ENCODE data around the gene C1QL4.

C1QL4 gene

DNA sequence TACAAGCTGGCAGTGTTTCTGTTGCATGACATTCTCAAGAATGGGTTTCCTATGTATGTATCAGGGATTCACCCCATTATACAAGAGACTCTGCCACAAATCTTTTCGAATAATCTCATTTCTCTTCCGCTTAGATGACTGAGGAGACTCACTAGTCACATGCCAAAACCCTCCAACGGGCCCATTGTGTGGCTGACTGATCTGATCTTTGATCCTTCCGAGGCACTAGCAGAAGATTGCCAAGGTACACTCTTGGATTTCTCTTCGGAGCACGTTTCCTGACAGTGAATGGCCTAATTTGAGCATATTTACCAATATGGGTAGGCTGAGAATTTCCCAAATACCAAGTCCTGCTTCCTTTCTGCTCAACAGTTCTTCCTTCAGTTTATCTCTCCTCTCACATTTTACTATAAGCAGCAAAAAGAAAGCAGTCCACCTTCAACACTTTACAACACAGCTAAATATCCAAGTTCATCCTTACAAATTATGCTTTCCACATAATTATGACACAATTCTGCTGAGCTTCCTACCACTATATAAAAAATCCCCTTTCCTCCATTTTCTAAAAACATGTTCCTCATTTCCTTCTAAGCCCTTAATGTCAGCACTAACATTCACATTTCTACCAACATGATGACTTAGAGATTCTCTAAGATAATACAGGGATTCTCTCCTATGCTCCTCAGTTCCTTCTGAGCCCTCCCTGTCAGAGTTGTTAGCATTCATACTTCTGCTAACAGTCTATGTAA is 31.1 kb downstream of the C1QL4 start:
- TF ChIP-seq, protein P1, sequence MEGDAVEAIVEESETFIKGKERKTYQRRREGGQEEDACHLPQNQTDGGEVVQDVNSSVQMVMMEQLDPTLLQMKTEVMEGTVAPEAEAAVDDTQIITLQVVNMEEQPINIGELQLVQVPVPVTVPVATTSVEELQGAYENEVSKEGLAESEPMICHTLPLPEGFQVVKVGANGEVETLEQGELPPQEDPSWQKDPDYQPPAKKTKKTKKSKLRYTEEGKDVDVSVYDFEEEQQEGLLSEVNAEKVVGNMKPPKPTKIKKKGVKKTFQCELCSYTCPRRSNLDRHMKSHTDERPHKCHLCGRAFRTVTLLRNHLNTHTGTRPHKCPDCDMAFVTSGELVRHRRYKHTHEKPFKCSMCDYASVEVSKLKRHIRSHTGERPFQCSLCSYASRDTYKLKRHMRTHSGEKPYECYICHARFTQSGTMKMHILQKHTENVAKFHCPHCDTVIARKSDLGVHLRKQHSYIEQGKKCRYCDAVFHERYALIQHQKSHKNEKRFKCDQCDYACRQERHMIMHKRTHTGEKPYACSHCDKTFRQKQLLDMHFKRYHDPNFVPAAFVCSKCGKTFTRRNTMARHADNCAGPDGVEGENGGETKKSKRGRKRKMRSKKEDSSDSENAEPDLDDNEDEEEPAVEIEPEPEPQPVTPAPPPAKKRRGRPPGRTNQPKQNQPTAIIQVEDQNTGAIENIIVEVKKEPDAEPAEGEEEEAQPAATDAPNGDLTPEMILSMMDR (IDR thresholded peaks at IDR 0.05; ENCODE audit: low read depth, low read length): no peak

DNA sequence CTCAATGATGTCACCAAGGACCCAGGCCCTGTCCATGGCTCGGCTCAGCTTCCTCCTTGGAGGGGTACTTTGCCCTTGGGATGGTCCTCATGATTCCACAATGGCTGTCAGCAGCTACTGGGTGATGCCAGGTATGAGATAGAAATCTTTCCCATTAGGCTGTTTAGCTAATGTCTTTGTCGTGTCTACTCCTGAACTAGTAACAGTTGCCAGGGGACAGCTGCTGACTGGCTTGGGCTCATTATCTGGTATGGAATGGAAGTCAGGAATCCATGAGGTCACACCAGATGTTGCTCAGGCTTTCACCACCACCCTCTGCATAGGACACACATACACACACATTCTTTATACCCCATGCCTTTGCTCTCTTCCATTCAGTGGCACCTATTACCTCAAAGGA is 32.8 kb downstream of the C1QL4 start:
- no peak for DNase-seq (ENCODE audit: extremely low read depth, low read depth)
- TF ChIP-seq, protein P1 (IDR thresholded peaks at IDR 0.05; ENCODE audit: low read depth, low read length): no peak

More for the DNA sequence above, 31.1 kb downstream of the C1QL4 start:
- DNase-seq (ENCODE audit: extremely low read depth, low read depth): no peak

DNA sequence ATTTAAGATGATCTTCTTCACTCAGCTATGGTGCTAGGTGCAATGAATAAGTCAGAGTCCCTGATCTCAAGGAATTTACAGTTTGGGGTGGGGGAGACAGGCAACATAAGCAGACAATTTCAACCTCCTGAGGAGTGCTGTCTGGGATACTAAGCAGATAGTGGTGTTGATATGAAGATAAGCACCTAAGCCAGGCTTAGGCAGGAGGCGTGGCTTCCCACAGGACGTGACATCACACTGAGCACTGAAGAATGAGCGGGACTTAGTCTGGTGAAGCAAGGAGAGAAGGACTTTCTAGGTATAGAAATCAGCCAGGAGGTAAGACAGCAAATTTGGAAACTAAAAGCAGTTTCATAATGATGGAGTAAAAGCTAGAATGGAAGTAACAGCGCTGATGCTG is 35.2 kb downstream of the C1QL4 start:
- DNase-seq (ENCODE audit: extremely low read depth, low read depth): no peak
- TF ChIP-seq, protein P1 (IDR thresholded peaks at IDR 0.05; ENCODE audit: low read depth, low read length): no peak

DNA sequence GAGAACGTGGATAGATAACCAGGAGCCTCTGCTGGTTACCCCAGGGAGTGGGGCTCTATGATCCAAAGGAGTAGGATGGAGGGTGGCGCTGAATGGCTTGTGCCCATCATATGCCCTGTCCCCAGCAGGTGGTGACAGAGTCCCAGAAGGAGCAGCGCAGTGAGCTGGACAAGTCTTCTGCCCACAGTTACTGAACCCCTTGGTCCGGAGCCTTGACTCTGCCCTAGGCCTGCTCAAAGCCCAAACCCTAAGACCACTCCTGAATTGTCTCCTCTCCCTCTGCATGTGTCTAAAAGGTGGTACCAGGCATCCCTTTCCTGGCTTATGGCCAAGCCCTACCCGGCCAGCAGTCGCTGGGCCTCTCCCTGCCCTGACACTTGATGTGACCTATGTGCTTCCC is 38.8 kb downstream of the C1QL4 start:
- DNase-seq (ENCODE audit: extremely low read depth, low read depth): no peak
- TF ChIP-seq, protein P1 (IDR thresholded peaks at IDR 0.05; ENCODE audit: low read depth, low read length): no peak; the same call in 1 of the 2 replicates

DNA sequence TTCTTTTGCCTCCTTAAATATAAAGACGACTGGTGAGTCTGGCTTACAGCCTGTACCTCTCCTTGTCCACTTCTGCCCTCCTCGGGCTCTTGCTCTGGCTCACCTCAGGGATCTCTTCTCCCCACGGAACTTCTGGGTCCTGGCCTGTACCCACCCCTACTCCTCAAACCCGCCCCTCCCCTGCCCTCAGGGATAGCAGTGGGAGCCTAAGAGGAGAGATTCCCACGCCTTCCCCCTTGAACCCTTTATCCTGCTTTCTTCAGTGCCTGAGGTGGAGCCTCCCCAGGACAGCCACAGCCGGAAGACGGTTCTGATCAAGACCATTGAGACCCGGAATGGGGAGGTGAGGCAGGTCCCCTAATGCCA is 39.3 kb downstream of the C1QL4 start:
- no peak for DNase-seq (ENCODE audit: extremely low read depth, low read depth)
- TF ChIP-seq, protein P1 (IDR thresholded peaks at IDR 0.05; ENCODE audit: low read depth, low read length): no peak

DNA sequence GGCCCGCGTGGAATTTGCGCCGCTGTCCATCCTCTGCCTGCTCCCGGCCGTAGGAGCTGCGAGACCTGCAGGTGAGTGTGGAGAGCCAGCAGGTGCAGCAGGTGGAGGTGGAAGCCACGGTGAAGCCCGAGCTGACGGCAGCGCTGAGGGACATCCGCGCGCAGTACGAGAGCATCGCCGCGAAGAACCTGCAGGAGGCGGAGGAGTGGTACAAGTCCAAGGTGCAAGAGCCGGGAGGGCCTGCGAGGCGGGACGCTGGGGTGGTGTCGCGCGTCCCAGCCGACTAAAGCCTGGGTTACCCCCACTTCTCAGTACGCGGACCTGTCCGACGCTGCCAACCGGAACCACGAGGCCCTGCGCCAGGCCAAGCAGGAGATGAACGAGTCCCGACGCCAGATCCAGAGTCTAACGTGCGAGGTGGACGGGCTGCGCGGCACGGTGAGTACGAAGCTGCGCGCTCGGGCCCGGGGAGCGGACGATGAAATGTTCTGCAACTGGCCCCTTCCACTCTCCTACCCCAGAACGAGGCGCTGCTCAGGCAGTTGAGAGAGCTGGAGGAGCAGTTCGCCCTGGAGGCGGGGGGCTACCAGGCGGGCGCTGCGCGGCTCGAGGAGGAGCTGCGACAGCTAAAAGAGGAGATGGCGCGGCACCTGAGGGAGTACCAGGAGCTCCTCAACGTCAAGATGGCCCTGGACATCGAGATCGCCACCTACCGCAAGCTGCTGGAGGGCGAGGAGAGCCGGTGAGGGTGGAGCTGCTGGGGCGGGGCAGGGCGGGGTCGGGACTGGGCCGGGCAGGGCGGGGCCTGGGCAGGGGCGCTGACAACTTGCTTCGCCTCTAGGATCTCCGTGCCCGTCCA is 39.9 kb downstream of the C1QL4 start:
- no peak for DNase-seq (ENCODE audit: extremely low read depth, low read depth)
- TF ChIP-seq, protein P1 (IDR thresholded peaks at IDR 0.05; ENCODE audit: low read depth, low read length): no peak

Measured in AG09319 (cell line).